HG02623 (cell line): ENCODE results near the gene MADD.

Source experiments
- ATAC-seq: cut with Tn5 transposase; IDR thresholded peaks from one replicate; pipeline ENCODE4 v1.9.1; 2021; ENCODE audit warnings: moderate library complexity; ENCODE audit not compliant: unreplicated experiment

Gene MADD

DNA sequence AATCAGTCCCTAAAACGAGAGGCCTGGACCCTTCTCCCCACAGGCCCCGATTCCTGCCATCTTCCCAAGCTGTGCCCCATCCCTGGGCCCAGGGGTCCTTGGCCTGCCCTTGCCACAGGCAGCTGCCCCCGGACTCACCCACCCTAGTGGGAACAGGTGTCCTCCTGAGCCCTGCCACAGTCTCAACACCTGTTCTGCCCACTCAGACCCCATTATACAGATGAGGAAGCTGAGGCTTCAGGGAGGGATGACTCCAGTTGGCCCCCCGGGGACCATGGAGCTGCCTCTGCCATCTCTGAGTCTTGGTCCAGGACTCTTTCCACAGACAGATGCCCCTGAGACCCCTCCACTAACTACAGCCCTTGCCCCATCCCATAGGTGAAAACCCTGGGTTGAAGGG is 66.7 kb downstream of the MADD start:
- no peak for ATAC-seq

DNA sequence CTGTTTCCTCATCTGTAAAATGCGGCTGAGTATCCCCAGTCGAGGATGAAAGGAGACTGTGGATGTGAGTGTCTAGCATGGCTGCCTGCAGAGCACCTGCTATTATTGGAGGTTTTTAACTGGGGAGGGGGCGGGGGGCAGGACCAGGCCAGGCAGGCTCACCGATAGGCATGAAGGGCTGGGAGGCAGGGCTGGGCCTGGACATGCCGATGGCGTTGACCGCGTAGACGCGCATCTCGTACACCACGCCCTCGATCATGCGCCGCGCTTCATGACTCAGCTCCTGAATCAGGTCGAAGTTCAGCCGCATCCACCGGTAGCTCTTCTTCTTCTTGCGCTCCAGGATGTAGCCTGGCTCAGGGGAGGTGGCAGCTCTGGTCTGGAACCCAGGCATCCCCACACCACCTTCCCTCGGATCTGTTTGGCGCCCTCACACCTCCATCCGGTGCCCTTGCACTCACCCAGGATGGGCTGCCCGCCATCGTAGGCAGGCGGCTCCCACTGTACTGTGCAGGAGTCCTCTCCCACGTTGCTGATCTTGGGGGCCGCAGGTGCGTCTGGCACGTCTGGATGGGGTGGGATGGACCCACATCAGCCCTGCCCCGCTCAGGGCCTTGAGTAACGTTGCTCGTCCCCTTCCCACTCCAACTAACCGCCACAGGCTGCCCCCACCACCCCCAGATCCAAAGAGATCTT is 67.4 kb downstream of the MADD start:
- no peak for ATAC-seq

DNA sequence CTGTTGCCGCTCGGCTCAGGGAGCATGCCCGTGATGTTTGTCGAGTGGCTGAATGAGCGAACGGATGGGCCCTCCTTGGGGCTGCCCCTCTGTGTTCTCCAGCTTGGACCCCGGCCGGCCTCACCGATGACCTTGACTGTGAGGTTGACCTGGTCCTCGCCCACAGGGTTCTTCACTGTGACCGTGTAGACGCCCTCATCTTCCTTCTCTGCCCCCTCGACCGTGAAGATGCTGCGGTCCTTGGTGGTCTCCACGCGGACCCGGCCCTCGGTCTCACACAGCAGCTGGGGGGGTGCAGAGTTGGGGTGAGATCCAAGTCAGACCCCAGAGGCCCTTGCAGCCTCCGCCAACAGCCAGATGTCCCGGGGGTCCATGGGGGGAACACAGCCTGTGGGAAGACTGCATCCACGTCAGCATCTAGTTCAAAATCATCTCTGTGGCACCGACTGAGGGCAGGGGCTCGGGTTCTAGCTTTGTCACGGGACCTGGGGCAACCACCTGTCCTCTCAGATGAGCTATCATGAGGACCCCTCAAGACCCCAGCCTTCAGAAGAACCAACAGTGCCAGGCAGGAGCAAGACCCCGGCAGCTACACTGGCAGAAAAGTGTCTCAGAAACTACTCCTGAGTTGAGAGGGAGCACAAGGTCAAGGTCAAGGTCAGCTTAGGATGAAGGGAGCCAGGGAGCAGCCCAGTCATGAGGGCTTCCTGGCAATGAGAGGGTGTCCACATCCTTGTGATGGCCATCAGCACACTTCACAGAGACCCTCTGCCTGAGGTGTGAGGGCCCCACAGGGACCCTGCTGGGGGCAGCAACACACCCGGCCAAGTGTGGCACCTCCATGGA is 68.7 kb downstream of the MADD start:
- no peak for ATAC-seq

GRCh38 chr11:47340010-47340409 is 70.1 kb downstream of the MADD start:
- ATAC-seq, result no peak

DNA sequence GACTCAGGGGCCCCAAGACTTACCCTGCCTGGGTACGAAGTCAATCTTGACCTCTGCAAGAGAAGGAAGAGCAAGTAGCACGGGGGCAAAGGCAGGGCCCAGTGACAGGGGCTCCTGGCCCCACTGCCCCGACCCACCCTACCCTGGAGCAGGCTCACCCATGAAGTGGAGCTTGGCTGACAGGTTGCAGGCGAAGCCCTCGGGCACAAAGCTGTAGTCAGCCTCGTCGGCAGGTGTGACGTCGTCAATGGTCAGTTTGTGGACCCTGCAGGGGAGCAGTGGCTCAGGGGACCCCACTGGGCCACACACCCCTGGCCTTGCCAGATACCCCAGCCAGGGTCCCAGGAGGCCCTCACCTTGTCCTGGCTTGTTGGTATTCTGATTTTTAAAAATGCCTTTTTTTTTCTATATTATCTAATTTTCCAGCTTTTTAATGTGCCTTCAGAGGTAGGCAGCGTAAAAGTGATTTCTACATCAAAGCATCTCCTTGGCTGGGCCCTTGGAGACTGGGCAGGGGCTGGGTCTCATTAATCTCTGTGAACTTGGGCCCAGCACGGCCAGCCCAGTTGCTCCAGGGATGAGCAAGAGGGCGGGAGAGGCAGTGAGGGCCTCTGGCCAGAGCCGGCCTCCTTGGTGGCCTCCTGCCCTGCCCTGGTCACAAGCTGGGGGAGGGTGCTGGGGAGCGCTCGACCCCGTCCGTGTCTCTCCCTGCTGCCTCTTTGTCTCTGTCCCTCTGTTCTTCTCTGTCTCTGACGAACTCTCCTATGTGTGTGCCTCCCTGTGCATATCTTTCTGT is 71.2 kb downstream of the MADD start:
- no peak for ATAC-seq

GRCh38 chr11:47342036-47342803 is 72.3 kb downstream of the MADD start:
- no peak for ATAC-seq

DNA sequence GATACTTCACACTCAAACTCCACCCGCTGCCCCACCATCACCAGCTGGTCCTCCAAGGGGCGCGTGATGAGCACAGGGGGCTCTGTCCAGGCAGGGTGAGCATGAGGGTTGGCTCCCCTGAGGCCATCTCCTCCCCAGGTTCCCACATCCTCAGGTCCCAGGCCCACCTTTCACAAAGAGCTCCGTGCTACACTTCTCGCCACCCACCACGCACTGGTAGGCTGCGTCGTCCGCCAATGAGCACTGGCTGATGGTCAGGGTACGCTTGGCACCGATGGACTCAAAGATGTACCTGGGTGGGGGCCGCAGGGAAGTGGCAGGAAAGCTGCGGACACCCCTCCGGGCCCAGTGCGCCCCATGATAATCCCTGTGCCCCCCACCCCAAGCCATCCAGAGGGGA is 72.9 kb downstream of the MADD start:
- ATAC-seq, result no peak

- no peak for ATAC-seq
Observed at GRCh38 chr11:47345890-47346563, 76.1 kb downstream of the MADD start.

DNA sequence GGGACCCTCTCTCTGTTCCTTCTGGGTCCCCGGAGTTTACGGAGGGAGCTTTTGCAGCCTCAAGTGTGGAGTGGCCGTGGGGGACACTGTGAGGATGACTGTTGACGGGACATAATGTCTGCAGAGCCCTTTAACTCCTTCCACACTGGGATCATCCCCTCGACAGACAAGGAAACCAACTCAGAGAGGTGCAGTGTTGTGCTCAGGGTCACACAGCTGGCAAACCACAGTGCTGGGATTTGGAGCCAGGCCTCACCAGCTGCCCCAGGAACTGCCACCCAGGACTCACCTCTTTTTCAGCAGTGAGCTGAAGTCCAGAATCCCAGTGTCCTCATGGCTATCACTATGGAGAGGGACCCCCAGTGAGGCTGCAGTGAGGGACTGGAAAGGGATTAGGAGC is 77.2 kb downstream of the MADD start:
- ATAC-seq, result no peak

- no peak for ATAC-seq
Observed at GRCh38 chr11:47348131-47348802, 78.3 kb downstream of the MADD start.

- ATAC-seq, result no peak
Observed at GRCh38 chr11:47348859-47349258, 78.9 kb downstream of the MADD start.

DNA sequence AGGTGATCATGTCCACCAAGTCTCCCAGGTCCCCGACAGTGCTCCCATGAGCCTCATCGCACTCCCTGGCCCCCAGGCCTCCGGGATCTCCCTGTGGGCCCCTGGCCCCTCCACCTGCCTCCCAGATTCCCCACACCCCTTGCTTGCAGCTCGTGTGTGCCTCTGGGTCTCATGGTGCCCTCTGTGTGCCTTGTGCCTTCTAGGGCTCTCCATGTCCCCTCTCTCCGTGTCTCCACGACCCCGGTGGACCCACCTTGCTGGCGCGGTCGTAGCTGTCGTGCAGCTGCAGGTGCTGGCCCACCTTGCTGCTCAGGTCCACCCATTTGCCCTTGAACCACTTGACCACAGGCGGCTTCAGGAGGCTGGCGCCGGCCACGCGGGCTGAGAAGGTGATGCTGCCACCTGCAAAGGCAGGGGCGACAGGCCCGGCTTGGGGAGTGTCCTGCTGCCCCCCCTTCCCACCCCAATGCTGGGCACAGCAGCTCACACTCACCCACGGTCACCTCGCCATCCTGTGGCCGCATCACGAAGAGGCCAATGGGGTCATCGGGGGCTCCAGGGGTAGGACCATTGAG is 79.7 kb downstream of the MADD start:
- ATAC-seq, result no peak

- ATAC-seq, result no peak
Observed at GRCh38 chr11:47350315-47350714, 80.4 kb downstream of the MADD start.

GRCh38 chr11:47351156-47352126 is 81.5 kb downstream of the MADD start:
- no peak for ATAC-seq

DNA sequence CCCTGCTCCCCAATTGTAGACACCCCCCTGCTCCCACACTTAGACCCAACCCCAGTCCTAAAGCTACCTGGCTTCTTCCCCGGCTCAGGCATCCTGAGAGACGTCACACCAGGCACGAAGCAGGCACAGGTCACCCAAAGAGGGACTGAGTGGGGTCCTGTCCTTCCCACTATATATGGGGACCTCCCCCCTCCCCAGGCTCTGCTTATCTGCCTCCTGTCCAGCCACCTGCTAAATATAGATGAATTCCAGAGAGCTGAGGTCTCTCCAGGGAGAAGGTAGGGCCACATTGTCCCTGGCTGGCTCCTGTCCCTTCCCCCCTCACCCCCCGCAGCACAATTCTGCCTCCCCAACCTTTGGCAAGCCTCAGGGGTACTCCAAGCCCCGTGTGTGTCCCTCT is 82.6 kb downstream of the MADD start, which contains the start of gene MYBPC3:
Gene MYBPC3 (minus strand): TSS at position 147 of the 400 bp plus-strand sequence. CDS start 55 bp downstream, at position 92.
- ATAC-seq, result no peak

- ATAC-seq, result no peak
Observed at GRCh38 chr11:47353978-47354774, 84.2 kb downstream of the MADD start.

- no peak for ATAC-seq
Observed at GRCh38 chr11:47354913-47355282, 85.0 kb downstream of the MADD start.
